Thoracic aorta (tissue), 2 donors: ENCODE data around the gene KRT5. TPM values are rescaled to one million over a fixed set of nuclear protein-coding genes. Genes with fewer than 3 reads are reported as not detected.

Source experiments
- ATAC-seq: fragments of 150-250 bp; one replicate; pipeline ENCODE4 v1.8.0; 2017; ENCODE audit warnings: low read depth; ENCODE audit not compliant: insufficient number of reproducible peaks, low FRiP score
- DNase-seq: peaks from one replicate; pipeline ENCODE4 v3.0.0-alpha.2; 2020; ENCODE audit warnings: low spot score
- H3K27ac ChIP-seq, 2 donors: fragments of 200-600 bp; sonication (generic); 1 replicate in 1 of 2; 2 replicates in 1 of 2; pipeline ENCODE4 v1.5.1; 2016; ENCODE audit warnings: mild to moderate bottlenecking in 2 of 2, moderate library complexity in 2 of 2
- H3K27me3 ChIP-seq: fragments of 200-600 bp; sonication (generic); replicated peaks from 2 replicates; pipeline ENCODE4 v1.6.0; 2016; ENCODE audit warnings: mild to moderate bottlenecking; ENCODE audit not compliant: insufficient read depth
- H3K36me3 ChIP-seq: fragments of 200-600 bp; sonication (generic); one replicate; pipeline ENCODE4 v1.5.1; 2016
- H3K4me1 ChIP-seq, 2 donors: fragments of 200-600 bp; sonication (generic); 1 replicate in 1 of 2; 2 replicates in 1 of 2; pipeline versions ENCODE4 v1.5.1 to v1.6.0; 2016; ENCODE audit warnings: low read depth in 2 of 2, mild to moderate bottlenecking in 1 of 2; ENCODE audit not compliant: control insufficient read depth in 1 of 2
- H3K4me3 ChIP-seq: fragments of 200-600 bp; sonication (generic); 2 replicates; pipeline ENCODE4 v1.5.1; 2016; ENCODE audit warnings: mild to moderate bottlenecking
- H3K9me3 ChIP-seq: fragments of 200-600 bp; sonication (generic); 2 replicates; pipeline ENCODE4 v1.5.1; 2016
- CTCF ChIP-seq: fragments of 200-600 bp; sonication (generic); IDR thresholded peaks from one replicate; pipeline ENCODE4 v1.5.1; 2019; ENCODE audit warnings: antibody characterized with exemption
- total RNA-seq, 2 donors: library from RNA; depleted of rRNA; stranded (reverse); fragments of >200 nt; gene quantifications; one replicate each; pipeline versions ENCODE4 v1.1.0 to v1.2.3, GENCODE V29; 2016

The KRT5 gene
- total RNA-seq, 2 donors from 2014 or later, result 7.6 TPM; not detected in 1

GRCh38 chr12:52552055-52552454 lies 31.9 kb upstream of the KRT5 start:
- Histone ChIP-seq H3K27ac (no peak overlapping the region), H3K36me3 (no peaks in the 10 kb centered on the region), H3K4me3 (no peak overlapping the region), H3K9me3 (no peaks in the 10 kb centered on the region), H3K4me1 (no peaks in the 10 kb centered on the region), H3K27me3 (no peaks in the 10 kb centered on the region)
- ATAC-seq, result no peak
- TF ChIP-seq CTCF, result no peak
- no peak for DNase-seq

GRCh38 chr12:52551216-52551865 lies 31.1 kb upstream of the KRT5 start:
- Histone ChIP-seq H3K4me1 (no peaks in the 10 kb centered on the region), H3K27ac (no peak overlapping the region), H3K36me3 (no peaks in the 10 kb centered on the region), H3K9me3 (no peaks in the 10 kb centered on the region), H3K27me3 (no peaks in the 10 kb centered on the region), H3K4me3 (no peak overlapping the region)
- no peak for DNase-seq
- no peak for ATAC-seq
- no peak for TF ChIP-seq CTCF

- no peaks in the 10 kb centered on the region for H3K36me3 ChIP-seq
- H3K4me3 ChIP-seq, result no peak overlapping the region
- ATAC-seq (no peak), DNase-seq (no peak)
- H3K9me3 ChIP-seq, result no peaks in the 10 kb centered on the region
- H3K4me1 ChIP-seq, result peaks cover 0 to 17% of the 10 kb centered on the region in 2 donors
- H3K27ac ChIP-seq, result no peak overlapping the region
- H3K27me3 ChIP-seq, result no peaks in the 10 kb centered on the region
- no peak for TF ChIP-seq CTCF
These were observed 25.9 kb upstream of the KRT5 start for GRCh38 chr12:52546126-52546525.

- Histone ChIP-seq H3K27ac (no peak overlapping the region), H3K27me3 (no peaks in the 10 kb centered on the region), H3K36me3 (no peaks in the 10 kb centered on the region), H3K4me3 (no peak overlapping the region), H3K4me1 (peaks cover 0 to 17% of the 10 kb centered on the region in 2 donors), H3K9me3 (no peaks in the 10 kb centered on the region)
- DNase-seq, result no peak
- peak; percentile 45 for TF ChIP-seq CTCF
- ATAC-seq, result peak; percentile 16
These were observed 24.0 kb upstream of the KRT5 start for GRCh38 chr12:52543985-52544883.

- Histone ChIP-seq H3K27ac (no peak overlapping the region), H3K27me3 (no peaks in the 10 kb centered on the region), H3K4me1 (peaks cover 0 to 17% of the 10 kb centered on the region in 2 donors), H3K9me3 (no peaks in the 10 kb centered on the region), H3K4me3 (no peak overlapping the region), H3K36me3 (no peaks in the 10 kb centered on the region)
- ATAC-seq (no peak), DNase-seq (no peak)
- no peak for TF ChIP-seq CTCF
These were observed 22.7 kb upstream of the KRT5 start for GRCh38 chr12:52542785-52543318.
